ENCODE results near the gene CLEC16A. TPM values are rescaled to one million over a fixed set of nuclear protein-coding genes. Genes with fewer than 3 reads are reported as not detected.

CLEC16A gene
- total and polyA plus RNA-seq, 8 donors: 17.6 to 38.6 (median 21.6) TPM

GRCh38 chr16:11152677-11153331, 208.4 kb downstream of the CLEC16A start:
- TF ChIP-seq CTCF (IDR thresholded peaks at IDR 0.05): no peak
- peaks cover 0 to 9% of the 10 kb centered on the region in 2 donors for H3K4me1 ChIP-seq
- peak; percentile 47 for ATAC-seq
- DNase-seq: peak in 1 of 4 donors; percentile 24
- no peaks in the 10 kb centered on the region for H3K27me3 ChIP-seq
- no peaks in the 10 kb centered on the region for H3K9me3 ChIP-seq
- intact Hi-C loops (cut with DNase I): no loop called here
- H3K36me3 ChIP-seq: peaks cover 0 to 3% of the 10 kb centered on the region in 2 donors
- H3K4me3 ChIP-seq: no peak overlapping the region
- H3K27ac ChIP-seq: peak overlapping the region in 1 of 2 donors; percentile 23

- Histone ChIP-seq H3K4me1 (peaks cover 0 to 9% of the 10 kb centered on the region in 2 donors), H3K9me3 (no peaks in the 10 kb centered on the region), H3K27ac (no peak overlapping the region), H3K27me3 (no peaks in the 10 kb centered on the region), H3K4me3 (no peak overlapping the region), H3K36me3 (peaks cover 0 to 1% of the 10 kb centered on the region in 2 donors)
- DNase-seq (peak in 1 of 4 donors; percentile 27), ATAC-seq (no peak)
- no peak for TF ChIP-seq CTCF (IDR thresholded peaks at IDR 0.05)
- intact Hi-C loops (cut with DNase I): no loop called here
These were observed 211.0 kb downstream of the CLEC16A start for GRCh38 chr16:11155284-11155806.

GRCh38 chr16:11156401-11156800, 212.0 kb downstream of the CLEC16A start:
- H3K9me3 ChIP-seq: no peaks in the 10 kb centered on the region
- H3K4me3 ChIP-seq: no peak overlapping the region
- H3K27ac ChIP-seq: no peak overlapping the region
- H3K36me3 ChIP-seq: peaks cover 0 to 3% of the 10 kb centered on the region in 2 donors
- intact Hi-C loops (cut with DNase I): no loop called here
- TF ChIP-seq CTCF (IDR thresholded peaks at IDR 0.05): no peak
- ATAC-seq (no peak), DNase-seq (peak in 1 of 4 donors; percentile 39)
- no peaks in the 10 kb centered on the region for H3K27me3 ChIP-seq
- peaks cover 0 to 9% of the 10 kb centered on the region in 2 donors for H3K4me1 ChIP-seq

- Histone ChIP-seq H3K4me1 (peaks cover 0 to 9% of the 10 kb centered on the region in 2 donors), H3K36me3 (peaks cover 0 to 4% of the 10 kb centered on the region in 2 donors)
- ATAC-seq: no peak
These were observed 212.8 kb downstream of the CLEC16A start for GRCh38 chr16:11157143-11157542.

More at GRCh38 chr16:11157143-11157542, 212.8 kb downstream of the CLEC16A start:
- Histone ChIP-seq H3K9me3 (no peaks in the 10 kb centered on the region), H3K27ac (no peak overlapping the region), H3K27me3 (no peaks in the 10 kb centered on the region), H3K4me3 (no peak overlapping the region)
- TF ChIP-seq CTCF (IDR thresholded peaks at IDR 0.05): no peak
- intact Hi-C loops (cut with DNase I): no loop called here
- DNase-seq: peak in 1 of 4 donors; percentile 60
